IMR-90 (cell line): ENCODE measurements around the gene CLRN1. TPM values are rescaled to one million over a fixed set of nuclear protein-coding genes. Genes with fewer than 3 reads are reported as not detected.

Experiments
- ATAC-seq: fragments of 200-7000 bp; cut with Tn5 transposase; 2 replicates; pipeline ENCODE4 v1.9.1; 2020; ENCODE audit warnings: low read depth, mild to moderate bottlenecking, moderate library complexity
- Bru-seq: library from RNA; stranded (reverse); fragments of 400-500 nt; gene quantifications from one replicate; lab custom pipeline; 2021; lab: Mats Ljungman, UMichigan
- BruChase-seq, 2 experiments: library from RNA; stranded (reverse); fragments of 400-500 nt; gene quantifications; one replicate each; lab custom pipeline; 2021; lab: Mats Ljungman, UMichigan
- BruUV-seq: library from RNA; stranded (reverse); fragments of 400-500 nt; replicated peaks from 2 replicates; lab custom pipeline; 2021; lab: Mats Ljungman, UMichigan
- CTCF ChIA-PET: fragments of 300-600 bp; formaldehyde crosslinking; extraction: SDS; loops from one replicate; lab custom pipeline; 2021; ENCODE audit warnings: antibody characterized with exemption; lab: Yijun Ruan, JAX
- POLR2A ChIA-PET: fragments of 300-600 bp; sonication (Branson Sonifier 250); formaldehyde crosslinking; loops from one replicate; lab custom pipeline; 2022; ENCODE audit warnings: antibody characterized with exemption; ENCODE audit not compliant: unreplicated experiment; lab: Charles Lee
- DNase-seq: peaks from one replicate; pipeline ENCODE4 v3.0.0; 2013
- H2AFZ ChIP-seq: replicated peaks from 2 replicates; pipeline ENCODE3; 2013; ENCODE audit warnings: low read length, mild to moderate bottlenecking; ENCODE audit not compliant: poor library complexity
- H2AK5ac ChIP-seq: 2 replicates; pipeline ENCODE4 v1.6.1; 2013; ENCODE audit warnings: low read depth, low read length, inconsistent platforms
- H2AK9ac ChIP-seq: replicated peaks from 2 replicates; pipeline ENCODE3; 2013; ENCODE audit warnings: mild to moderate bottlenecking, low read depth, low read length, moderate library complexity; ENCODE audit not compliant: poor library complexity
- H2BK120ac ChIP-seq: 2 replicates; pipeline ENCODE4 v1.6.1; 2013; ENCODE audit warnings: low read depth, low read length, inconsistent platforms
- H2BK15ac ChIP-seq: 3 replicates; pipeline ENCODE4 v1.6.1; 2013; ENCODE audit warnings: low read depth, low read length, inconsistent platforms
- H2BK20ac ChIP-seq: 2 replicates; pipeline ENCODE4 v1.6.1; 2013; ENCODE audit warnings: low read depth, mild to moderate bottlenecking, inconsistent platforms, low read length, moderate library complexity
- H2BK5ac ChIP-seq: 2 replicates; pipeline ENCODE4 v1.6.1; 2013; ENCODE audit warnings: mild to moderate bottlenecking, low read depth, low read length, inconsistent platforms; ENCODE audit not compliant: poor library complexity, severe bottlenecking
- H3K14ac ChIP-seq: replicated peaks from 2 replicates; pipeline ENCODE4 v1.6.1; 2013; ENCODE audit warnings: low read depth, low read length, inconsistent platforms
- H3K18ac ChIP-seq: 2 replicates; pipeline ENCODE4 v1.6.1; 2013; ENCODE audit warnings: low read depth, low read length, control low read depth
- H3K23ac ChIP-seq: 2 replicates; pipeline ENCODE4 v1.6.1; 2013; ENCODE audit warnings: low read depth, low read length, inconsistent platforms
- H3K27ac ChIP-seq: 2 replicates; pipeline ENCODE4 v1.5.1; 2013; ENCODE audit warnings: mild to moderate bottlenecking, control low read depth, low read length; ENCODE audit not compliant: insufficient read depth
- H3K27me3 ChIP-seq: 2 replicates; pipeline ENCODE4 v1.6.1; 2013; ENCODE audit warnings: low read length; ENCODE audit not compliant: control insufficient read depth, insufficient read depth
- H3K36me3 ChIP-seq: 2 replicates; pipeline ENCODE4 v1.6.1; 2013; ENCODE audit warnings: low read length, mixed read lengths; ENCODE audit not compliant: control insufficient read depth, insufficient read depth
- H3K4ac ChIP-seq: 2 replicates; pipeline ENCODE4 v1.6.1; 2013; ENCODE audit warnings: low read depth, low read length, inconsistent platforms
- H3K4me1 ChIP-seq: 2 replicates; pipeline ENCODE4 v1.6.1; 2013; ENCODE audit warnings: low read length, mixed read lengths; ENCODE audit not compliant: control insufficient read depth, insufficient read depth
- H3K4me2 ChIP-seq: 2 replicates; pipeline ENCODE4 v1.6.1; 2013; ENCODE audit warnings: low read depth, mild to moderate bottlenecking, control low read depth, low read length, moderate library complexity
- H3K4me3 ChIP-seq: 2 replicates; pipeline ENCODE4 v1.5.1; 2013; ENCODE audit warnings: low read depth, mild to moderate bottlenecking, control low read depth, low read length, moderate library complexity; ENCODE audit not compliant: insufficient read depth
- H3K56ac ChIP-seq: 2 replicates; pipeline ENCODE4 v1.6.1; 2013; ENCODE audit warnings: low read length, inconsistent platforms; ENCODE audit not compliant: insufficient read depth; ENCODE audit errors: extremely low read depth
- H3K79me1 ChIP-seq, 2 experiments: 2 replicates each; pipeline ENCODE4 v1.6.1; 2013; ENCODE audit warnings: low read length in 2 of 2, inconsistent platforms in 1 of 2, low read depth in 1 of 2
- H3K9ac ChIP-seq: 2 replicates; pipeline ENCODE4 v1.6.1; 2013; ENCODE audit warnings: low read depth, low read length, control low read depth
- H3K9me1 ChIP-seq: 2 replicates; pipeline ENCODE4 v1.6.1; 2013; ENCODE audit warnings: low read length, inconsistent platforms; ENCODE audit not compliant: insufficient read depth
- H3K9me3 ChIP-seq: 2 replicates; pipeline ENCODE4 v1.6.1; 2013; ENCODE audit warnings: low read length; ENCODE audit not compliant: control insufficient read depth, insufficient read depth
- H4K20me1 ChIP-seq: 2 replicates; pipeline ENCODE4 v1.6.1; 2013; ENCODE audit warnings: low read length, inconsistent platforms; ENCODE audit not compliant: insufficient read depth
- H4K5ac ChIP-seq: 2 replicates; pipeline ENCODE4 v1.6.1; 2013; ENCODE audit warnings: mild to moderate bottlenecking, low read depth, low read length, control low read depth
- H4K8ac ChIP-seq, 2 experiments: 2 replicates each; pipeline ENCODE4 v1.6.1; 2013; ENCODE audit warnings: low read depth in 2 of 2, low read length in 2 of 2, control low read depth in 1 of 2, inconsistent platforms in 1 of 2
- H4K91ac ChIP-seq: 2 replicates; pipeline ENCODE4 v1.6.1; 2013; ENCODE audit warnings: low read depth, low read length, inconsistent platforms; ENCODE audit not compliant: insufficient read depth
- FOS ChIP-seq: fragments of 150-350 bp; IDR thresholded peaks from 2 replicates; pipeline ENCODE4 v1.6.1; 2016; ENCODE audit warnings: low read depth, low read length
- USF2 ChIP-seq: fragments of 150-350 bp; IDR thresholded peaks from 2 replicates; pipeline ENCODE4 v1.6.1; 2017; ENCODE audit warnings: mild to moderate bottlenecking, antibody characterized with exemption, low read length, low read depth
- WGBS, 2 experiments: methylation state at CpG; one replicate each; pipeline versions ENCODE4 v1.1.5 to v1.1.7; 2013; ENCODE audit warnings: missing lambda C conversion rate in 2 of 2; ENCODE audit not compliant: insufficient read length in 1 of 2; ENCODE audit errors: extremely low coverage in 2 of 2; 5-methylcytosine and 5-hydroxymethylcytosine counted together
- dilution Hi-C: fragments of 300-500 bp; cut with HindIII; formaldehyde crosslinking; loops from one replicate; pipeline ENCODE4 v1.14.3; 2018; ENCODE audit warnings: low sequenced_read_pairs; ENCODE audit not compliant: unreplicated experiment
- in situ Hi-C: fragments of 300-500 bp; cut with MboI; formaldehyde crosslinking; loops from 3 replicates; pipeline ENCODE4 v1.14.3; 2019; ENCODE audit warnings: low sequenced_read_pairs, inconsistent platforms, mixed read lengths
- intact Hi-C: fragments of 100-400 bp; cut with micrococcal nuclease; formaldehyde crosslinking; loops from 2 replicates; pipeline ENCODE4 v1.10.0; 2022
- long read RNA-seq: library from polyadenylated mRNA; unstranded; transcript quantifications from one replicate; pipeline ENCODE4 v2.0.0, GENCODE V29; 2021; ENCODE audit not compliant: unreplicated experiment
- polyA plus RNA-seq, 3 experiments: library from polyadenylated mRNA; depleted of rRNA; stranded (reverse); fragments of >200 nt; gene quantifications; 2 replicates each; pipeline ENCODE4 v1.2.3, GENCODE V29; 2012; ENCODE audit warnings: low replicate concordance in 1 of 3
- total RNA-seq: library from RNA; depleted of rRNA; stranded (reverse); fragments of >200 nt; gene quantifications from 2 replicates; pipeline ENCODE4 v1.2.3, GENCODE V29; 2012; rRNA removed

The CLRN1 gene
- not detected in 2 replicates for total RNA-seq
- not detected in 2 replicates for polyA plus RNA-seq (2012; rRNA removed)
- not detected in 2 replicates for polyA plus RNA-seq (2012; cell fraction: cytosol; rRNA removed)
- not detected in 2 replicates for polyA plus RNA-seq (2012; cell fraction: nucleus; rRNA removed; ENCODE audit: low replicate concordance)
- not detected for Bru-seq, nascent RNA
- not detected for BruChase-seq, experiment 1, labeled RNA remaining after a 6-hour chase
- BruChase-seq, experiment 2, labeled RNA remaining after a 2-hour chase: not detected
- long read RNA-seq: 0 reads

GRCh38 chr3:150972366-150973071, at the start of gene CLRN1:
Gene CLRN1, minus strand, starts transcription at chr3:150972727. Its CDS starts 19 bp downstream, at chr3:150972708.
- H2AFZ ChIP-seq: no peak within 1 kb of the TSS
- no TSS peak for BruUV-seq

More at GRCh38 chr3:150972366-150973071, at the start of gene CLRN1:
- H3K14ac ChIP-seq: no peak within 1 kb of the TSS
- in situ Hi-C loops (no loop called here), dilution Hi-C loops (no loop called here), intact Hi-C loops (no loop called here)
- H2BK20ac ChIP-seq: no peak within 1 kb of the TSS
- TF ChIP-seq FOS: no peak
- no peak for TF ChIP-seq USF2
- no peaks in the 10 kb centered on the region for H3K9me3 ChIP-seq
- no peak within 1 kb of the TSS for H2BK5ac ChIP-seq
- no peaks in the 10 kb centered on the region for H3K4me1 ChIP-seq
- H3K36me3 ChIP-seq: no peaks in the 10 kb centered on the region
- H3K4me3 ChIP-seq: no peak within 1 kb of the TSS
- H2BK15ac ChIP-seq: no peak within 1 kb of the TSS
- H3K4ac ChIP-seq: no peak within 1 kb of the TSS
- H2BK120ac ChIP-seq: no peak within 1 kb of the TSS
- no peak within 1 kb of the TSS for H2AK9ac ChIP-seq
- ATAC-seq (no peak), DNase-seq (no peak)
- no peaks in the 10 kb centered on the region for H3K79me1 ChIP-seq
- no peak within 1 kb of the TSS for H3K23ac ChIP-seq
- no peak within 1 kb of the TSS for H3K4me2 ChIP-seq
- no peaks in the 10 kb centered on the region for H3K9me1 ChIP-seq
- CTCF ChIA-PET: interaction anchor here (1.0 kb wide), 1 partner anchor 30 kb away, joined by 3 read pairs; no protein-coding TSS in a partner anchor
- H2AK5ac ChIP-seq: no peak within 1 kb of the TSS
- H4K5ac ChIP-seq: no peak within 1 kb of the TSS
- H3K27ac ChIP-seq: no peak within 1 kb of the TSS
- H3K27me3 ChIP-seq: peaks cover 6% of the 10 kb centered on the region
- no peak within 1 kb of the TSS for H4K91ac ChIP-seq
- no peak within 1 kb of the TSS for H3K18ac ChIP-seq
- H3K9ac ChIP-seq: no peak within 1 kb of the TSS
- POLR2A ChIA-PET: no interaction called here
- 35% methylated on average over 11 of the region's 18 CpGs; no CpG with 5 or more reads in 1 of the 2 experiments for WGBS, 2 experiments
- no peak within 1 kb of the TSS for H4K8ac ChIP-seq
- H4K20me1 ChIP-seq: no peaks in the 10 kb centered on the region
- no peak within 1 kb of the TSS for H3K56ac ChIP-seq
